Renal cortex interstitium (tissue), 15 donors: ENCODE data around the gene GLYR1. TPM values are rescaled to one million over a fixed set of nuclear protein-coding genes. Genes with fewer than 3 reads are reported as not detected.
A peak's percentile ranks its signal among the peaks of the same experiment; 100 is the strongest.
"Not testable (repeated sequence)": the region's sequence is repeated elsewhere in the genome, so short reads cannot be mapped to it uniquely, and the experiment has no call there.

Experiments
- DNase-seq, 11 donors: peaks; one replicate each; pipeline ENCODE4 v3.0.0-alpha.2; 2013; ENCODE audit warnings: low read depth in 9 of 11, low spot score in 4 of 11; ENCODE audit errors: extremely low read depth in 1 of 11
- long read RNA-seq, 16 experiments: transcript quantifications; one replicate each; lab custom pipeline, GENCODE V29; 2026
- polyA plus RNA-seq, 3 donors: library from polyadenylated mRNA; unstranded; fragments of 120-200 nt; gene quantifications; one replicate each; pipeline ENCODE4 v1.2.1, GENCODE V29; 2013; ENCODE audit not compliant: insufficient read length in 3 of 3

Gene GLYR1
- polyA plus RNA-seq = 100 to 1,000 TPM in 2 of 3 donors, 10 to 100 TPM in 1; 79.8 to 134 (median 127) TPM
- long read RNA-seq, donor 1, partial matches to known transcripts = 11 of 20 reads
- long read RNA-seq, donor 1, other reads (novel, unspliced or antisense) = 0 of 20 reads
- long read RNA-seq, donor 2, transcript GLYR1-201 (16 exons, 3,772 nt) = major isoform, 5 of 88 reads
- long read RNA-seq, donor 2, partial matches to known transcripts = 77 of 88 reads
- long read RNA-seq, donor 2, other reads (novel, unspliced or antisense) = 0 of 88 reads
- long read RNA-seq, donor 3, transcript GLYR1-201 (16 exons, 3,772 nt) = major isoform, 7 of 21 reads
- long read RNA-seq, donor 3, partial matches to known transcripts = 6 of 21 reads
- long read RNA-seq, donor 3, other reads (novel, unspliced or antisense) = 0 of 21 reads
- long read RNA-seq, donor 4, transcript GLYR1-206 (4 exons, 630 nt) = minor isoform, 5 of 15 reads
- long read RNA-seq, donor 4, transcript GLYR1-201 (16 exons, 3,772 nt) = major isoform, 9 of 15 reads
- long read RNA-seq, donor 4, partial matches to known transcripts = 0 of 15 reads
- long read RNA-seq, donor 4, other reads (novel, unspliced or antisense) = 0 of 15 reads
- long read RNA-seq, donor 5 = 0 reads
- long read RNA-seq, donor 6, transcript GLYR1-201 (16 exons, 3,772 nt) = major isoform, 7 of 30 reads
- long read RNA-seq, donor 6, partial matches to known transcripts = 19 of 30 reads
- long read RNA-seq, donor 6, other reads (novel, unspliced or antisense) = 0 of 30 reads
- long read RNA-seq, donor 7, transcript GLYR1-201 (16 exons, 3,772 nt) = major isoform, 12 of 16 reads
- long read RNA-seq, donor 7, partial matches to known transcripts = 0 of 16 reads
- long read RNA-seq, donor 7, other reads (novel, unspliced or antisense) = 0 of 16 reads
- long read RNA-seq, donor 8 = 0 reads
- long read RNA-seq, donor 9, transcript GLYR1-201 (16 exons, 3,772 nt) = major isoform, 5 of 12 reads
- long read RNA-seq, donor 9, partial matches to known transcripts = 0 of 12 reads
- long read RNA-seq, donor 9, other reads (novel, unspliced or antisense) = 0 of 12 reads
- long read RNA-seq, donor 10, partial matches to known transcripts = 0 of 9 reads
- long read RNA-seq, donor 10, other reads (novel, unspliced or antisense) = 0 of 9 reads
- long read RNA-seq, donor 11, transcript GLYR1-206 (4 exons, 630 nt) = major isoform, 9 of 19 reads
- long read RNA-seq, donor 11, transcript GLYR1-212 (16 exons, 1,831 nt) = minor isoform, 5 of 19 reads
- long read RNA-seq, donor 11, partial matches to known transcripts = 0 of 19 reads
- long read RNA-seq, donor 11, other reads (novel, unspliced or antisense) = 0 of 19 reads
- long read RNA-seq, donor 12, transcript GLYR1-201 (16 exons, 3,772 nt) = major isoform, 5 of 5 reads
- long read RNA-seq, donor 12, partial matches to known transcripts = 0 of 5 reads
- long read RNA-seq, donor 12, other reads (novel, unspliced or antisense) = 0 of 5 reads
- long read RNA-seq, donor 13 = 0 reads
- long read RNA-seq, donor 14, transcript GLYR1-201 (16 exons, 3,772 nt) = major isoform, 6 of 12 reads
- long read RNA-seq, donor 14, partial matches to known transcripts = 0 of 12 reads
- long read RNA-seq, donor 14, other reads (novel, unspliced or antisense) = 0 of 12 reads
- long read RNA-seq, donor 15, partial matches to known transcripts = 0 of 2 reads
- long read RNA-seq, donor 15, other reads (novel, unspliced or antisense) = 0 of 2 reads
- long read RNA-seq, donor 16, transcript GLYR1-201 (16 exons, 3,772 nt) = major isoform, 31 of 90 reads
- long read RNA-seq, donor 16, transcript GLYR1-202 (15 exons, 3,466 nt) = minor isoform, 6 of 90 reads
- long read RNA-seq, donor 16, transcript GLYR1-212 (16 exons, 1,831 nt) = minor isoform, 7 of 90 reads
- long read RNA-seq, donor 16, partial matches to known transcripts = 31 of 90 reads
- long read RNA-seq, donor 16, other reads (novel, unspliced or antisense) = 10 of 90 reads

GRCh38 chr16:4846901-4847773, at the start of gene GLYR1, which contains the start of gene UBN1:
TSS of gene GLYR1 (minus strand) at chr16:4847288. CDS start at chr16:4847265, 23 bp downstream.
TSS of gene UBN1 (plus strand) at chr16:4847481. CDS start at chr16:4852918, 5,437 bp downstream.
- peak; percentile 86 to 98 (median 97) for DNase-seq

GRCh38 chr16:4896761-4897160, 49.7 kb upstream of the GLYR1 start:
- DNase-seq = not testable (repeated sequence)

GRCh38 chr16:4895366-4895765, 48.3 kb upstream of the GLYR1 start:
- no peak for DNase-seq

- DNase-seq = no peak
Measured at GRCh38 chr16:4894276-4895150, 47.4 kb upstream of the GLYR1 start.

GRCh38 chr16:4893103-4893862, 46.2 kb upstream of the GLYR1 start:
- no peak for DNase-seq

- DNase-seq = peak in 1 of 11 donors; percentile 17
Measured at GRCh38 chr16:4892361-4893102, 45.4 kb upstream of the GLYR1 start.

- no peak for DNase-seq
Measured at GRCh38 chr16:4891886-4892216, 44.8 kb upstream of the GLYR1 start.

GRCh38 chr16:4891097-4891885, 44.2 kb upstream of the GLYR1 start:
- DNase-seq = no peak

GRCh38 chr16:4890686-4891085, 43.6 kb upstream of the GLYR1 start:
- no peak for DNase-seq

- no peak for DNase-seq
Measured at GRCh38 chr16:4890026-4890425, 42.9 kb upstream of the GLYR1 start.

- DNase-seq = no peak
Measured at GRCh38 chr16:4888428-4889135, 41.5 kb upstream of the GLYR1 start.

GRCh38 chr16:4886151-4886550, 39.1 kb upstream of the GLYR1 start:
- DNase-seq = no peak
